ENCODE results near the gene GREB1L. TPM values are rescaled to one million over a fixed set of nuclear protein-coding genes. Genes with fewer than 3 reads are reported as not detected.
"Not testable (repeated sequence)": the region's sequence is repeated elsewhere in the genome, so short reads cannot be mapped to it uniquely, and the experiment has no call there.

Gene GREB1L
- total and polyA plus RNA-seq, 2 donors (not counting 1 experiment from before 2014, with no cell fraction given) = 0.33 to 0.41 TPM

DNA sequence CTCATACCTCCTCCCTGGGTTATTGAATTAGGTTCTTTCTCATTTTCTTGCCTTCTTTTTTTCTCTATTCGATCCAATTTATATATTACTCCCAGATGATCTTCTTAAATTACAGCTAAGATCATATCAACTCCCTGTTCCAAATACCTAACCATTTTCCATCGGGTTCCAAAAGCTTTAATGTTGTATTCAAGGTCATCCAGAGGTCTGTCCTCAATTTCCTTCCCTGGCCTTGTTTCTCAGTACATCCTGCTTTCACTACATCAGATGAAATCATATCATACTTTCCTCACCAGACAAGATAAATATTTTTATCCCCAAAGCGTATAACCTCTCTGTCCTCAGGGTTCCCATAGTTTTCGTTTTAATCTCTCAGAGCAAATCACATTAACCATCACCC is 36.3 kb upstream of the GREB1L start:
- Histone ChIP-seq H3K4me1 (ENCODE audit: control insufficient read depth, extremely low read depth, insufficient read depth, low read length) (no peaks in the 10 kb centered on the region), H3K4me2 (ENCODE audit: extremely low read depth, insufficient read depth, low read length) (no peak overlapping the region), H3K27ac (ENCODE audit: insufficient read depth, low read length) (no peak overlapping the region), H3K9ac (ENCODE audit: insufficient read depth, low read length) (no peak overlapping the region), H3K4me3 (replicated peaks in 1 of 4; ENCODE audit: control extremely low read depth in 1 of 4, insufficient read depth in 1 of 4, low read depth in 3 of 4, low read length in 4 of 4) (no peak overlapping the region), H2AFZ (ENCODE audit: low read length) (no peak overlapping the region), H4K20me1 (ENCODE audit: control insufficient read depth, extremely low read depth, insufficient read depth, low read length) (no peaks in the 10 kb centered on the region), H3K27me3 (ENCODE audit: control insufficient read depth, insufficient read depth, low read length) (no peaks in the 10 kb centered on the region), H3K36me3 (ENCODE audit: control insufficient read depth, insufficient read depth, low read length) (no peaks in the 10 kb centered on the region), H3K79me2 (ENCODE audit: control insufficient read depth, insufficient read depth, low read length) (no peaks in the 10 kb centered on the region), H3K9me3 (ENCODE audit: control insufficient read depth, insufficient read depth, low read depth, low read length) (no peaks in the 10 kb centered on the region)
- no peak for DNase-seq (ENCODE audit: low read depth in 2 of 2)
- TF ChIP-seq EZH2 (IDR thresholded peaks at IDR 0.05; ENCODE audit: low read length, missing control alignments) (no peak), CTCF (conservative IDR thresholded peaks at IDR 0.05 in 1 of 2, IDR thresholded peaks at IDR 0.05 in 1 of 2; ENCODE audit: low read depth in 1 of 2, low read length in 2 of 2) (no peak)

DNA sequence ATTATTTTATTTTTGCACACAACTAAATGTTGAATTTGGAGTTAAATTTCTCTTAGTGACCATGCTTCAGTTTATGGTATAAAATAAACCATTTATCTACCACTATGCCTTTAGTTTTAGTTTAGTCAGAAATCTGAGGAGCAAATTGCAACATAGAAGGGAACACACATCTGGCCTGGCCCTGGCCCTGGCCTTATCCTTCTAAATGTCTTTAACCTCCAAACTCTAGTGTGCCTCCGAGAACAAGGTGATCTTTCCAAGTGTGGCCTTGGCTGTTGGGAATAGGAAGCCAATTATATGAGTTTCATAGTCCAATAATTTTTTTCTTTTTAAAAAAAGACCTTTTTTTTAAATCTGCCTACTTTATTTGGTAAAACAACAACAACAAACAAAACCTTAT is 31.8 kb upstream of the GREB1L start:
- no peaks in the 10 kb centered on the region for H3K36me3 ChIP-seq (ENCODE audit: control insufficient read depth, insufficient read depth, low read length)
- H2AFZ ChIP-seq (ENCODE audit: low read length) = no peak overlapping the region
- no peaks in the 10 kb centered on the region for H3K79me2 ChIP-seq (ENCODE audit: control insufficient read depth, insufficient read depth, low read length)
- H3K9me3 ChIP-seq (ENCODE audit: control insufficient read depth, insufficient read depth, low read depth, low read length) = no peaks in the 10 kb centered on the region
- no peak overlapping the region for H3K9ac ChIP-seq (ENCODE audit: insufficient read depth, low read length)
- H4K20me1 ChIP-seq (ENCODE audit: control insufficient read depth, extremely low read depth, insufficient read depth, low read length) = no peaks in the 10 kb centered on the region
- no peak overlapping the region for H3K4me2 ChIP-seq (ENCODE audit: extremely low read depth, insufficient read depth, low read length)
- TF ChIP-seq EZH2 (IDR thresholded peaks at IDR 0.05; ENCODE audit: low read length, missing control alignments) (no peak), CTCF (conservative IDR thresholded peaks at IDR 0.05 in 1 of 2, IDR thresholded peaks at IDR 0.05 in 1 of 2; ENCODE audit: low read depth in 1 of 2, low read length in 2 of 2) (no peak)
- no peak overlapping the region for H3K27ac ChIP-seq (ENCODE audit: insufficient read depth, low read length)
- no peaks in the 10 kb centered on the region for H3K27me3 ChIP-seq (ENCODE audit: control insufficient read depth, insufficient read depth, low read length)
- H3K4me1 ChIP-seq (ENCODE audit: control insufficient read depth, extremely low read depth, insufficient read depth, low read length) = no peaks in the 10 kb centered on the region
- H3K4me3 ChIP-seq (replicated peaks in 1 of 4; ENCODE audit: control extremely low read depth in 1 of 4, insufficient read depth in 1 of 4, low read depth in 3 of 4, low read length in 4 of 4) = no peak overlapping the region
- DNase-seq (ENCODE audit: low read depth in 2 of 2) = no peak

GRCh38 chr18:21210784-21211183 is 31.2 kb upstream of the GREB1L start:
- Histone ChIP-seq H3K9me3 (ENCODE audit: control insufficient read depth, insufficient read depth, low read depth, low read length) (no peaks in the 10 kb centered on the region), H3K9ac (ENCODE audit: insufficient read depth, low read length) (no peak overlapping the region), H2AFZ (ENCODE audit: low read length) (no peak overlapping the region), H3K4me2 (ENCODE audit: extremely low read depth, insufficient read depth, low read length) (no peak overlapping the region), H3K36me3 (ENCODE audit: control insufficient read depth, insufficient read depth, low read length) (no peaks in the 10 kb centered on the region), H3K4me1 (ENCODE audit: control insufficient read depth, extremely low read depth, insufficient read depth, low read length) (no peaks in the 10 kb centered on the region), H3K27ac (ENCODE audit: insufficient read depth, low read length) (no peak overlapping the region), H3K4me3 (replicated peaks in 1 of 4; ENCODE audit: control extremely low read depth in 1 of 4, insufficient read depth in 1 of 4, low read depth in 3 of 4, low read length in 4 of 4) (no peak overlapping the region), H4K20me1 (ENCODE audit: control insufficient read depth, extremely low read depth, insufficient read depth, low read length) (no peaks in the 10 kb centered on the region), H3K79me2 (ENCODE audit: control insufficient read depth, insufficient read depth, low read length) (no peaks in the 10 kb centered on the region), H3K27me3 (ENCODE audit: control insufficient read depth, insufficient read depth, low read length) (no peaks in the 10 kb centered on the region)
- no peak for TF ChIP-seq EZH2 (IDR thresholded peaks at IDR 0.05; ENCODE audit: low read length, missing control alignments)
- TF ChIP-seq CTCF (conservative IDR thresholded peaks at IDR 0.05 in 1 of 2, IDR thresholded peaks at IDR 0.05 in 1 of 2; ENCODE audit: low read depth in 1 of 2, low read length in 2 of 2) = no peak
- DNase-seq (ENCODE audit: low read depth in 2 of 2) = no peak

GRCh38 chr18:21214409-21214808 is 27.6 kb upstream of the GREB1L start:
- H3K9ac ChIP-seq (ENCODE audit: insufficient read depth, low read length); H3K9me3 ChIP-seq (ENCODE audit: control insufficient read depth, insufficient read depth, low read depth, low read length); H3K27ac ChIP-seq (ENCODE audit: insufficient read depth, low read length); H3K4me3 ChIP-seq (replicated peaks in 1 of 4; ENCODE audit: control extremely low read depth in 1 of 4, insufficient read depth in 1 of 4, low read depth in 3 of 4, low read length in 4 of 4); H3K27me3 ChIP-seq (ENCODE audit: control insufficient read depth, insufficient read depth, low read length); DNase-seq (ENCODE audit: low read depth in 2 of 2); H3K4me1 ChIP-seq (ENCODE audit: control insufficient read depth, extremely low read depth, insufficient read depth, low read length); H2AFZ ChIP-seq (ENCODE audit: low read length); H4K20me1 ChIP-seq (ENCODE audit: control insufficient read depth, extremely low read depth, insufficient read depth, low read length); H3K4me2 ChIP-seq (ENCODE audit: extremely low read depth, insufficient read depth, low read length); H3K79me2 ChIP-seq (ENCODE audit: control insufficient read depth, insufficient read depth, low read length); H3K36me3 ChIP-seq (ENCODE audit: control insufficient read depth, insufficient read depth, low read length): not testable (repeated sequence)

All from fibroblast of lung (primary cell).